ENCODE measurements around the gene PRKAG2.

PRKAG2 gene

GRCh38 chr7:151905766-151906165 is 28.9 kb upstream of the PRKAG2 start:
- no peak for TF ChIP-seq CTCF (IDR thresholded peaks at IDR 0.05; ENCODE audit: low read depth, low read length, missing control alignments)
- no peak overlapping the region for H3K4me3 ChIP-seq (ENCODE audit: low read depth, low read length)
- DNase-seq (ENCODE audit: low read depth) = no peak
- in situ Hi-C loops (cut with HindIII; ENCODE audit: low sequenced_read_pairs) = no loop called here

GRCh38 chr7:151905353-151905752 is 28.4 kb upstream of the PRKAG2 start:
- in situ Hi-C loops (cut with HindIII; ENCODE audit: low sequenced_read_pairs) = no loop called here
- no peak overlapping the region for H3K4me3 ChIP-seq (ENCODE audit: low read depth, low read length)
- no peak for TF ChIP-seq CTCF (IDR thresholded peaks at IDR 0.05; ENCODE audit: low read depth, low read length, missing control alignments)
- DNase-seq (ENCODE audit: low read depth) = no peak

GRCh38 chr7:151904270-151904669 is 27.4 kb upstream of the PRKAG2 start:
- in situ Hi-C loops (cut with HindIII; ENCODE audit: low sequenced_read_pairs) = no loop called here
- TF ChIP-seq CTCF (IDR thresholded peaks at IDR 0.05; ENCODE audit: low read depth, low read length, missing control alignments) = no peak
- H3K4me3 ChIP-seq (ENCODE audit: low read depth, low read length) = no peak overlapping the region
- no peak for DNase-seq (ENCODE audit: low read depth)

- in situ Hi-C loops (cut with HindIII; ENCODE audit: low sequenced_read_pairs) = no loop called here
These were observed 26.5 kb upstream of the PRKAG2 start for GRCh38 chr7:151903249-151904032.

GRCh38 chr7:151902311-151902710 is 25.4 kb upstream of the PRKAG2 start:
- H3K4me3 ChIP-seq (ENCODE audit: low read depth, low read length) = no peak overlapping the region
- TF ChIP-seq CTCF (IDR thresholded peaks at IDR 0.05; ENCODE audit: low read depth, low read length, missing control alignments) = no peak
- no peak for DNase-seq (ENCODE audit: low read depth)
- in situ Hi-C loops (cut with HindIII; ENCODE audit: low sequenced_read_pairs) = no loop called here

More at GRCh38 chr7:151903249-151904032, 26.5 kb upstream of the PRKAG2 start:
- DNase-seq (ENCODE audit: low read depth) = no peak
- H3K4me3 ChIP-seq (ENCODE audit: low read depth, low read length) = no peak overlapping the region
- TF ChIP-seq CTCF (IDR thresholded peaks at IDR 0.05; ENCODE audit: low read depth, low read length, missing control alignments) = no peak

GRCh38 chr7:151901828-151902227 is 24.9 kb upstream of the PRKAG2 start:
- in situ Hi-C loops (cut with HindIII; ENCODE audit: low sequenced_read_pairs) = no loop called here
- no peak for TF ChIP-seq CTCF (IDR thresholded peaks at IDR 0.05; ENCODE audit: low read depth, low read length, missing control alignments)
- DNase-seq (ENCODE audit: low read depth) = no peak
- H3K4me3 ChIP-seq (ENCODE audit: low read depth, low read length) = no peak overlapping the region
